CD4-positive, alpha-beta T cell treated with Interleukin-4 for 4 hours (primary cell): ENCODE results near the gene VPS37D.
"Not testable (repeated sequence)": the region's sequence is repeated elsewhere in the genome, so short reads cannot be mapped to it uniquely, and the experiment has no call there.

Experiments
- DNase-seq: peaks from one replicate; pipeline ENCODE4 v3.0.0-alpha.2; 2020

The VPS37D gene

GRCh38 chr7:73707045-73707631 lies 39.5 kb downstream of the VPS37D start:
- DNase-seq: no peak

- no peak for DNase-seq
These were observed 41.4 kb downstream of the VPS37D start for GRCh38 chr7:73708961-73709549.

DNA sequence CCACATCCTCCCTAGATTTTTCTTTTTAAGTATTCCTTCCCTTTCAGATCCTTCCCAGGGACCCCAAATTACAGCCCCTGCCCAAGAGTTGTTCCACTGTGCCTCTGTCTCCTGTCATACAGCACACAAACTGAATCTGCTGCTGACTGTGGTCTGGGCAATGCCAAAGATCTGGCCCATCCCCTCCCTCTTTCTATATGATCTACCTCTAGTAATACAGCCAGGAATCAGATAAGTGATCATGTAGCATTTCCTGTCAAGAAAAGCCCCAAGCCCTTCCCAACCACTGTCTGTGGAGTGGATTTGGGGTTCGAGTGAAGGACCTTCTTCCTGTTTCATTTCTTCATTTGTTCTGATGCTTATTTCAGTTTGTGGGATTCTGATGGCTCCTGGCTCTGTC lies 45.1 kb downstream of the VPS37D start:
- DNase-seq: no peak

DNA sequence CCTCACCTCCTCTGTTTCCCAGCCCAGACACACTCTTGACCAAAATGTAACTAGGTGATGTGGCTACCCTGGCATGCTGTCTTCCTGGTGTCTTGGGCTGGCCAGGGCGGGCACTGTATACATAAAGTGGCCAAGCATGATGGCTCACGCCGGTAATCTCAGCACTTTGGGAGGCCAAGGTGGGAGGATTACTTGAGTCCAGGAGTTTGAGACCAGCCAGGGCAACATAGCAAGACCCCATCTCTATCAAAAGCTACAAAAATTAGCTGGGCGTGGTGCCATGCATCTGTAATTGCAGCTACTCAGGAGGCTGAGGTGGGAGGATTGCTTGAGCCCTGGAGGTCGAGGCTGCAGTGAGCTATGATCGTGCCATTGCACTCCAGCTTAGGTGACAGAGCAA lies 45.7 kb downstream of the VPS37D start:
- not testable (repeated sequence) for DNase-seq

DNA sequence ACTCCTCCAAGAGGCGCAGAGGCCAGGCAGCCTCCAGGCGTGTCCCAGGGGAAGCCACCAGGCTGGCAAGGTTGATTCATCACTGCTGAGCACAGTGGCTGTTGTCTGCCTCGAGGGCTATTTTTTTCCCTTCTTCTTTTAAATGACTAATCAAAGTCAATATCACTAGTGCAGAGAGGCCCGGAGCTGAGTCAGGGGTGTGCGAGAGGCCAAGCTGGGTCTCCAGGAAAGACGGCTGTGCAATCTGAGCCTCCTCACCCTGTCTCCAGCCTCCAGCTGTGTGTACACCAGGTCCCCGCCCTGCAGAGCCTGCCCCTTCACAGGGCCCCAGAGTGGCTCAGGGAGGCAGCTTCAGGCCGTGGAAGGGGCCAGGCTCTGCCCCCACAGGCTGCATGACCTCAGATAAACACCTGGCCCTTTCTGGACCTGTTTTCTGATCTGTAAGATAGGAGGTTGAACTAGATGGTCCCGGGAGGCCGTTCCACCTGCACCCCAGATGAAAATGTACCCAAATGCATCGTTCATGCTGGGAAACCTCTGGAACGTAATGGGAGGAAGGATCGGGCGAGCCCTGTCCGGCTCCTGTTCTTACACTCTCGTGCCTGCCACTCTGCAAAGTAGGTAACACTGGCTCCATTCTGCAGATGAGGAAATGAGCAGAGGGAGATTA lies 48.2 kb downstream of the VPS37D start:
- peak; percentile 17 for DNase-seq

DNA sequence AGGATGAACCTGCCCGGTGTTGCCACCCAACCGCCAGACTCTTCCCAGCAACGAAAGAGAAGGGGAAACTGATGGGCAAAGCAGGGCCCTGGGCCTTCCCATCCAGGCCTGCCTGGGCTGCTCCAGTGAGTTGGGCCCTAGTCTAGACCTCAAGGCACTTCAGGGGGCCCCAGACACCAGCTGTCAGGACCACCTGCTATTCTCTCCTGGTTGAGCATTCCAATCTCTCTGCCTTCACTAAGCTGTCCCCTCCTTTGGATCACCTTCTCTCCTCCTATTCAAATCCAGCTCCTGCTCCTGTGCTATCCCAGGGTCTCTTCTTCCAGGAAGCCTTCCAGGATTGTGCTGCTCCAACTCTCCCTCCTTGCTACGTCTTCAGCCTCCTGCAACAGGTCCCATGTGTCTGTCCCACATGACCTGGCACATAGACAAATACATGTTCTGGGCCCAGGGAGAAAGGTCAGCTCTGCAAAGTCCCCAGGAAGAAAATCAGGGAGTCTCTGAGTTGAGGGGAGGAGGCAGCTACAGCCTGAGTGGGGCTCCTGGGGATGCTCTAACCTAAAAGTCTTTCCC lies 48.8 kb downstream of the VPS37D start:
- DNase-seq: no peak

GRCh38 chr7:73717025-73717807 lies 49.6 kb downstream of the VPS37D start:
- DNase-seq: no peak

GRCh38 chr7:73717991-73718405 lies 50.4 kb downstream of the VPS37D start:
- peak; percentile 86 for DNase-seq

DNA sequence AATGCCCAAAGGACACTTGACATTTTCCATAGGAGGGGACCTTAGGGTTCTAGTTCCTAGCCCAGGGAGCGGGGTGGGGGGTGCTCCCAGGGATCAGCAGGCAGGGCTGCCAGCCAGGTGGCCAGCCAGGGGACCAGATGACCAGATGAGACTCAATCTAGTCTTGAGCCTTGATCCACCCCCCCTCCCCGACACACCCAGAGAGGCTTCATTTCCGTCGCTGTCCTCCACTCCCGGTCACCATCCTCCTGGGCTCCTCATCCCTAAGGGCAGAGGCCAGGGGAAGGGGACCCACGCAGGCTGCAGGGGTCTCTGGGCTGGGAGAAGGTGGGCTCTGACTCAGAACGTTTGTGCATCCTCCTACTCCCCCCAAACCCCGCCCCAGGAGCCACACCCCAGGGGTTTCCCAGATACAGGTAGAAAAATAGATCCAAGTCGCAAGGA lies 50.8 kb downstream of the VPS37D start:
- peak; percentile 38 for DNase-seq

DNA sequence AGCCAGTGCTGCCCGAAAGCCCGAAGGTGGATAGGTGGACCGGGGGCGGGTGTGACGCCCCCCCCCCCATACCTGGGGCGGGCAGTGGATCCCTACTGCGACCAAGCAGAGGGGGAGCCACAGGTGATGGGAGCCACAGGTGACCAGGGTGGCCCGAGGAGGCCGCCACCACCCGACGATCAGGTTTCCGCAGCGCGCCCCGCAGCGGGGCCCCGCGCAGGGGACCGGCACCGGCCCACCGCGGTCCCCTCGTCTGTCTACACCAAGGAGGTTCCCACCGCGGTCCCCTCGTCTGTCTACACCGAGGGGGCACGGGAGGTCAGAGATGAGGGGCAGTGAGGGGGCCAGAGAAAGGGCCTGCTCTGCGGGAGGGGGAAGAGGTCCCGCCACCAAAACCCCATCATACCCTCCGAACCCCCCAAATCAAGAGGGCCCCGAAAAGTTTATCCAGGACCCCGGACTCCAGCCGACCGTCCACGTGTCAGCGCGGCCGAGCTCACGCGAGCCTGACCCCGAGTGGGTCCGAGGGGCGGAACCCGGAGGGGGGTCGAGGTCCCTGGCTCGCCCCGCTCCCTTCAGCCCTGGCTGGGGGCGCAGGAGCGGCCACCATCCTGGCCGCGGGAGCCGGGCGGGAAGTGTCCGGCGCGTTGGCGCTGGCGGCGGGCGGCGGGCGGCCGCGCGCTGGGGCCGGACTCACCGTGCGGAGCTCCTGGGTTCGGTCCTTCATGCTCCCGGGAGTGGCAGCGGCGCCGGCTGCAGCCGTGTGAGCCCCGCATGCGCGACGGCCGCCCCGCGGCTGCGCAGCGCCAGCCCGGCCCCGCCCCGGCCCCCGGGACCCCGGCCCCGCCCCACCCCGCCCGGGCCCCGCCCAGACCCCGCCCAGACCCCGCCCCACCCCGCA lies 51.5 kb downstream of the VPS37D start, which contains the start of gene STX1A:
Gene STX1A, minus strand, starts transcription at position 765 of the 901 bp plus-strand sequence. Its CDS starts 38 bp downstream, at position 727.
- peak; percentile 48 for DNase-seq

- DNase-seq: no peak
These were observed 52.2 kb downstream of the VPS37D start for GRCh38 chr7:73719806-73720169.

DNA sequence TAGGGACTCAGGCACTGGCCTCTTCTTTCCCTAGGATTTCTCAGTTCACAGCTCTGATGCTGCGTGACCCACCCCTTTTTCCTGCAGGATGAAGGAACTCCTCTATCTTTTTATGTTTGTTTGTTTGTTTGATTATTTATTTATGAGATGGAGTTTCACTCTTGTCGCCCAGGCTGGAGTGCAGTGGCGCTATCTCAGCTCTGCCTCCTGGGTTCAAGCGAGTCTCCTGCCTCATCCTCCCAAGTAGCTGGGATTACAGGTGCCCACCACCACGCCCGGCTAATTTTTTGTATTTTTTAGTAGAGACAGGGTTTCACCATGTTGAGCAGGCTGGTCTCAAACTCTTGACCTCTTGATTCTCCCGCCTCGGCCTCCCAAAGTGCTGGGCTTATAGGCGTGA lies 52.8 kb downstream of the VPS37D start:
- DNase-seq: not testable (repeated sequence)

GRCh38 chr7:73721377-73721817 lies 53.8 kb downstream of the VPS37D start:
- DNase-seq: no peak
